ENCODE data around the gene BRF1.
"Not testable (repeated sequence)": the region's sequence is repeated elsewhere in the genome, so short reads cannot be mapped to it uniquely, and the experiment has no call there.

DNA sequence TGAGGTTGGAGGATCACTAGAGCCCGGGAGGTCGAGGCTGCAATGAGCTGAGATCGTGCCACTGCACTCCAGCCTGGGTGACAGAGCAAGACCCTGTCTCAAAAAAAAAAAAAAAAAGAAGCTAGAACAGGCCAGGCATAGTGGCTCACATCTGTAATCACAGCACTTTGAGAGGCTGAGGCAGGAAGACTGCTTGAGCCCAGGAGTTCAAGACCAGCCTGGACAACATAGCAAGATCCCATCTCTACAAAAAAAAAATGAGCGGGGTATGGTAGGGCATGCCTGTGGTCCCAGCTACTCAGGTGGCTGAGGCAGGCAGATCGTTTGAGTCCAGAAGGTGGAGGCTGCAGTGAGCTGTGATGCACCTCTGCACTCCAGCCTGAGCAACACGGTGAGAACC lies 11.9 kb downstream of the BRF1 start:
- not testable (repeated sequence) for TF ChIP-seq POLR2A (IDR thresholded peaks at IDR 0.05)
- TF ChIP-seq, protein P1, sequence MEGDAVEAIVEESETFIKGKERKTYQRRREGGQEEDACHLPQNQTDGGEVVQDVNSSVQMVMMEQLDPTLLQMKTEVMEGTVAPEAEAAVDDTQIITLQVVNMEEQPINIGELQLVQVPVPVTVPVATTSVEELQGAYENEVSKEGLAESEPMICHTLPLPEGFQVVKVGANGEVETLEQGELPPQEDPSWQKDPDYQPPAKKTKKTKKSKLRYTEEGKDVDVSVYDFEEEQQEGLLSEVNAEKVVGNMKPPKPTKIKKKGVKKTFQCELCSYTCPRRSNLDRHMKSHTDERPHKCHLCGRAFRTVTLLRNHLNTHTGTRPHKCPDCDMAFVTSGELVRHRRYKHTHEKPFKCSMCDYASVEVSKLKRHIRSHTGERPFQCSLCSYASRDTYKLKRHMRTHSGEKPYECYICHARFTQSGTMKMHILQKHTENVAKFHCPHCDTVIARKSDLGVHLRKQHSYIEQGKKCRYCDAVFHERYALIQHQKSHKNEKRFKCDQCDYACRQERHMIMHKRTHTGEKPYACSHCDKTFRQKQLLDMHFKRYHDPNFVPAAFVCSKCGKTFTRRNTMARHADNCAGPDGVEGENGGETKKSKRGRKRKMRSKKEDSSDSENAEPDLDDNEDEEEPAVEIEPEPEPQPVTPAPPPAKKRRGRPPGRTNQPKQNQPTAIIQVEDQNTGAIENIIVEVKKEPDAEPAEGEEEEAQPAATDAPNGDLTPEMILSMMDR (IDR thresholded peaks at IDR 0.05): not testable (repeated sequence)

All from thyroid gland (tissue), 4 donors.